Astrocyte (in vitro differentiated cells and primary cell): ENCODE results near the gene FHIT. TPM values are rescaled to one million over a fixed set of nuclear protein-coding genes. Genes with fewer than 3 reads are reported as not detected.

Experiments
- DNase-seq: peaks from one replicate; pipeline ENCODE4 v3.0.0-alpha.2; 2010; ENCODE audit warnings: low read depth
- FAIRE-seq: peaks from 2 replicates; lab custom pipeline; 2011; peaks lifted over from hg19 to GRCh38; lab: Jason Lieb, UNC
- H2AFZ ChIP-seq: 2 replicates; pipeline ENCODE4 v1.6.0; 2012; ENCODE audit warnings: low read depth, low read length, inconsistent platforms
- H3K27ac ChIP-seq: 2 replicates; pipeline ENCODE4 v1.5.1; 2011; ENCODE audit warnings: low read depth, low read length, inconsistent platforms
- H3K27me3 ChIP-seq: 2 replicates; pipeline ENCODE4 v1.6.0; 2011; ENCODE audit warnings: low read length, inconsistent platforms; ENCODE audit not compliant: insufficient read depth
- H3K36me3 ChIP-seq: 2 replicates; pipeline ENCODE4 v1.5.1; 2011; ENCODE audit warnings: low read length, inconsistent platforms; ENCODE audit not compliant: insufficient read depth
- H3K4me1 ChIP-seq: 2 replicates; pipeline ENCODE4 v1.5.1; 2011; ENCODE audit warnings: low read length, inconsistent platforms; ENCODE audit not compliant: insufficient read depth
- H3K4me2 ChIP-seq: 2 replicates; pipeline ENCODE4 v1.6.0; 2012; ENCODE audit warnings: low read length, inconsistent platforms
- H3K4me3 ChIP-seq: 2 replicates; pipeline ENCODE4 v1.5.1; 2011; ENCODE audit warnings: low read depth, mild to moderate bottlenecking, low read length, inconsistent platforms; ENCODE audit not compliant: insufficient read depth
- H3K79me2 ChIP-seq: 2 replicates; pipeline ENCODE4 v1.6.0; 2012; ENCODE audit warnings: mild to moderate bottlenecking, low read length, inconsistent platforms; ENCODE audit not compliant: insufficient read depth
- H3K9ac ChIP-seq: 2 replicates; pipeline ENCODE4 v1.6.0; 2012; ENCODE audit warnings: mild to moderate bottlenecking, low read length, inconsistent platforms
- H3K9me3 ChIP-seq: 2 replicates; pipeline ENCODE4 v1.5.1; 2012; ENCODE audit warnings: low read depth, mild to moderate bottlenecking, low read length, inconsistent platforms; ENCODE audit not compliant: insufficient read depth
- H4K20me1 ChIP-seq: 2 replicates; pipeline ENCODE4 v1.6.0; 2012; ENCODE audit warnings: low read length, inconsistent platforms; ENCODE audit not compliant: insufficient read depth
- H3K27ac Mint-ChIP-seq: one replicate; pipeline ENCODE4 v1.8.0; 2021; ENCODE audit warnings: mild to moderate bottlenecking, mixed read lengths; ENCODE audit not compliant: unreplicated experiment
- H3K27me3 Mint-ChIP-seq: one replicate; pipeline ENCODE4 v1.8.0; 2021; ENCODE audit warnings: low read depth, mixed read lengths; ENCODE audit not compliant: unreplicated experiment
- H3K36me3 Mint-ChIP-seq: one replicate; pipeline ENCODE4 v1.8.0; 2021; ENCODE audit warnings: low read depth, mixed read lengths; ENCODE audit not compliant: unreplicated experiment
- H3K4me1 Mint-ChIP-seq: one replicate; pipeline ENCODE4 v1.8.0; 2021; ENCODE audit warnings: low read depth, mixed read lengths; ENCODE audit not compliant: unreplicated experiment
- H3K4me3 Mint-ChIP-seq: one replicate; pipeline ENCODE4 v1.8.0; 2021; ENCODE audit warnings: mild to moderate bottlenecking, moderate library complexity, mixed read lengths; ENCODE audit not compliant: unreplicated experiment
- H3K9me3 Mint-ChIP-seq: one replicate; pipeline ENCODE4 v1.8.0; 2021; ENCODE audit warnings: mild to moderate bottlenecking, mixed read lengths; ENCODE audit not compliant: unreplicated experiment
- EZH2 ChIP-seq: IDR thresholded peaks from 2 replicates; pipeline ENCODE4 v1.6.1; 2012; ENCODE audit warnings: mild to moderate bottlenecking, low read length, inconsistent platforms; ENCODE audit not compliant: insufficient read depth
- total RNA-seq: library from RNA; stranded (reverse); gene quantifications from 2 replicates; pipeline ENCODE4 v1.2.1, GENCODE V29; 2021
- TF ChIP-seq, protein P1 (sequence below): IDR thresholded peaks from 2 replicates; pipeline ENCODE4 v1.5.1; 2011; ENCODE audit warnings: low read depth, mild to moderate bottlenecking, inconsistent platforms, low read length, moderate library complexity; ENCODE audit not compliant: insufficient read depth

Gene FHIT
- total RNA-seq, 1 donor from 2014 or later, result 6.7 TPM

DNA sequence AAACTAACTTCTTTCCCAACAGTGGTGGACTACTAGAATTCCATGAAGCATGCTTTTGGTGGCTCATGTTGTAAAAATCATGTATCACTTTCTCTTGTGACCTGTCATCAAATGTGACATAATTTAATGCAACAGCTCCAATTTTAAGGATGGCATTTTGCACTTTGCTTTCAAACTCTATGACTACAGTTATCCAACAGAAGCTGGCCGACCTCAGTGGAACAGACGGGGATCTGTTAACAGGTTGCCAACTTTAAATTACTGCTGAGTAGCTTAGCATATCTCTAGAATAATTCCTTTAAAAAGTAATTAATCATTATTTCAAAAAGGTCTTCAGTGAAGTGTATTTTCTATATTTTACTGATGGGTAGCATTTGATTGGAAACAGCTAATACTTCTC lies 907.4 kb downstream of the FHIT start:
- Histone ChIP-seq H3K27ac (no peak overlapping the region), H3K4me2 (no peak overlapping the region), H4K20me1 (no peaks in the 10 kb centered on the region), H3K4me1 (no peaks in the 10 kb centered on the region), H3K9me3 (no peaks in the 10 kb centered on the region), H2AFZ (no peak overlapping the region), H3K36me3 (no peaks in the 10 kb centered on the region), H3K79me2 (no peaks in the 10 kb centered on the region), H3K9ac (no peak overlapping the region), H3K27me3 (no peaks in the 10 kb centered on the region), H3K4me3 (no peak overlapping the region)
- TF ChIP-seq EZH2, result no peak
- TF ChIP-seq, protein P1, sequence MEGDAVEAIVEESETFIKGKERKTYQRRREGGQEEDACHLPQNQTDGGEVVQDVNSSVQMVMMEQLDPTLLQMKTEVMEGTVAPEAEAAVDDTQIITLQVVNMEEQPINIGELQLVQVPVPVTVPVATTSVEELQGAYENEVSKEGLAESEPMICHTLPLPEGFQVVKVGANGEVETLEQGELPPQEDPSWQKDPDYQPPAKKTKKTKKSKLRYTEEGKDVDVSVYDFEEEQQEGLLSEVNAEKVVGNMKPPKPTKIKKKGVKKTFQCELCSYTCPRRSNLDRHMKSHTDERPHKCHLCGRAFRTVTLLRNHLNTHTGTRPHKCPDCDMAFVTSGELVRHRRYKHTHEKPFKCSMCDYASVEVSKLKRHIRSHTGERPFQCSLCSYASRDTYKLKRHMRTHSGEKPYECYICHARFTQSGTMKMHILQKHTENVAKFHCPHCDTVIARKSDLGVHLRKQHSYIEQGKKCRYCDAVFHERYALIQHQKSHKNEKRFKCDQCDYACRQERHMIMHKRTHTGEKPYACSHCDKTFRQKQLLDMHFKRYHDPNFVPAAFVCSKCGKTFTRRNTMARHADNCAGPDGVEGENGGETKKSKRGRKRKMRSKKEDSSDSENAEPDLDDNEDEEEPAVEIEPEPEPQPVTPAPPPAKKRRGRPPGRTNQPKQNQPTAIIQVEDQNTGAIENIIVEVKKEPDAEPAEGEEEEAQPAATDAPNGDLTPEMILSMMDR, result no peak
- no peaks in the 10 kb centered on the region for H3K9me3 Mint-ChIP-seq
- no peaks in the 10 kb centered on the region for H3K4me1 Mint-ChIP-seq
- no peak overlapping the region for H3K4me3 Mint-ChIP-seq
- DNase-seq (no peak), FAIRE-seq (no peak)
- H3K36me3 Mint-ChIP-seq, result no peaks in the 10 kb centered on the region
- no peak overlapping the region for H3K27ac Mint-ChIP-seq
- no peaks in the 10 kb centered on the region for H3K27me3 Mint-ChIP-seq

DNA sequence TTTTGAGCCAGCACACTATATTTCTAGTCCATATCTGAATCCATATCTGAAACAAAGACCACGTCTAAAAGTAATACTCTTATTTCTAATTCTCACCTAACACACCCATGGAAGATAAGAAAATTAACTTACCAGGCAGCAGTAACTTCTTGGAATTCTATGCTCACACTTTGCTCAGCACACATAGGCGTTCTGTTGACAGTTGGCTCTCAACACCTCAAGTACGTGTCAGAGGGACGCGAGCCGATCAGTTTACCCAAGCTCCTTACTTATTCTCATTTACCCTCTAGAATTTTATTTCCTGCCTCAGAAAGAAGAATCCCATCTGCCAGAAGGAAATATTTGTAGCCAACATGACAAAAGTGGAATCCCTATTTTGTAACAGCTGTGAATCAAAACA lies 911.9 kb downstream of the FHIT start:
- H2AFZ ChIP-seq, result no peak overlapping the region
- no peak overlapping the region for H3K4me3 Mint-ChIP-seq
- no peak overlapping the region for H3K4me2 ChIP-seq
- H3K27me3 Mint-ChIP-seq, result no peaks in the 10 kb centered on the region
- H4K20me1 ChIP-seq, result no peaks in the 10 kb centered on the region
- no peaks in the 10 kb centered on the region for H3K9me3 ChIP-seq
- no peak for DNase-seq
- no peaks in the 10 kb centered on the region for H3K27me3 ChIP-seq
- no peaks in the 10 kb centered on the region for H3K36me3 Mint-ChIP-seq
- H3K27ac ChIP-seq, result no peak overlapping the region
- TF ChIP-seq, protein P1, result no peak
- no peak for TF ChIP-seq EZH2
- H3K36me3 ChIP-seq, result no peaks in the 10 kb centered on the region
- FAIRE-seq, result no peak
- H3K9me3 Mint-ChIP-seq, result no peaks in the 10 kb centered on the region
- H3K4me1 Mint-ChIP-seq, result no peaks in the 10 kb centered on the region
- H3K79me2 ChIP-seq, result no peaks in the 10 kb centered on the region
- H3K4me3 ChIP-seq, result no peak overlapping the region
- H3K27ac Mint-ChIP-seq, result no peak overlapping the region
- no peaks in the 10 kb centered on the region for H3K4me1 ChIP-seq
- H3K9ac ChIP-seq, result no peak overlapping the region

- Histone ChIP-seq H4K20me1 (no peaks in the 10 kb centered on the region), H3K9me3 (no peaks in the 10 kb centered on the region), H3K36me3 (no peaks in the 10 kb centered on the region), H2AFZ (no peak overlapping the region), H3K27me3 (no peaks in the 10 kb centered on the region), H3K27ac (no peak overlapping the region), H3K4me2 (no peak overlapping the region), H3K9ac (no peak overlapping the region), H3K4me3 (no peak overlapping the region), H3K4me1 (no peaks in the 10 kb centered on the region), H3K79me2 (no peaks in the 10 kb centered on the region)
- Mint-ChIP-seq H3K27ac (no peak overlapping the region), H3K4me3 (no peak overlapping the region), H3K27me3 (no peaks in the 10 kb centered on the region), H3K36me3 (no peaks in the 10 kb centered on the region), H3K4me1 (no peaks in the 10 kb centered on the region), H3K9me3 (no peaks in the 10 kb centered on the region)
- FAIRE-seq (no peak), DNase-seq (no peak)
- no peak for TF ChIP-seq EZH2
- TF ChIP-seq, protein P1, result no peak
Measured at GRCh38 chr3:60337421-60337820, 913.8 kb downstream of the FHIT start.
